Activated CD8-positive, alpha-beta memory T cell treated with anti-CD3 and anti-CD28 coated beads for 36 hours (primary cell): Measurements from ENCODE around the gene PAPLN. TPM values are rescaled to one million over a fixed set of nuclear protein-coding genes. Genes with fewer than 3 reads are reported as not detected.

ENCODE experiments used
- CTCF ChIA-PET: fragments of 350-600 bp; sonication (Branson Sonifier 250); formaldehyde crosslinking; loops from one replicate; lab custom pipeline; 2021; ENCODE audit warnings: antibody characterized with exemption; lab: Charles Lee
- POLR2A ChIA-PET: fragments of 350-600 bp; sonication (Branson Sonifier 250); formaldehyde crosslinking; loops from one replicate; lab custom pipeline; 2021; ENCODE audit warnings: antibody characterized with exemption; lab: Charles Lee
- total RNA-seq, 2 experiments: library from RNA; stranded (reverse); gene quantifications; one replicate each; pipeline ENCODE4 v1.2.3, GENCODE V29; 2021

Gene PAPLN
- total RNA-seq, 2 experiments from 2014 or later = 0.27 to 0.32 TPM

- CTCF ChIA-PET = no interaction called here
- POLR2A ChIA-PET = no interaction called here
These were observed 4.3 kb downstream of the PAPLN start for GRCh38 chr14:73241481-73242165.

- CTCF ChIA-PET = no interaction called here
- POLR2A ChIA-PET = no interaction called here
These were observed 5.1 kb downstream of the PAPLN start for GRCh38 chr14:73242357-73242901.

GRCh38 chr14:73243341-73243740 lies 6.0 kb downstream of the PAPLN start:
- POLR2A ChIA-PET = no interaction called here

GRCh38 chr14:73243748-73244147 lies 6.4 kb downstream of the PAPLN start:
- POLR2A ChIA-PET = no interaction called here
- CTCF ChIA-PET = no interaction called here

More at GRCh38 chr14:73243341-73243740, 6.0 kb downstream of the PAPLN start:
- CTCF ChIA-PET = no interaction called here

DNA sequence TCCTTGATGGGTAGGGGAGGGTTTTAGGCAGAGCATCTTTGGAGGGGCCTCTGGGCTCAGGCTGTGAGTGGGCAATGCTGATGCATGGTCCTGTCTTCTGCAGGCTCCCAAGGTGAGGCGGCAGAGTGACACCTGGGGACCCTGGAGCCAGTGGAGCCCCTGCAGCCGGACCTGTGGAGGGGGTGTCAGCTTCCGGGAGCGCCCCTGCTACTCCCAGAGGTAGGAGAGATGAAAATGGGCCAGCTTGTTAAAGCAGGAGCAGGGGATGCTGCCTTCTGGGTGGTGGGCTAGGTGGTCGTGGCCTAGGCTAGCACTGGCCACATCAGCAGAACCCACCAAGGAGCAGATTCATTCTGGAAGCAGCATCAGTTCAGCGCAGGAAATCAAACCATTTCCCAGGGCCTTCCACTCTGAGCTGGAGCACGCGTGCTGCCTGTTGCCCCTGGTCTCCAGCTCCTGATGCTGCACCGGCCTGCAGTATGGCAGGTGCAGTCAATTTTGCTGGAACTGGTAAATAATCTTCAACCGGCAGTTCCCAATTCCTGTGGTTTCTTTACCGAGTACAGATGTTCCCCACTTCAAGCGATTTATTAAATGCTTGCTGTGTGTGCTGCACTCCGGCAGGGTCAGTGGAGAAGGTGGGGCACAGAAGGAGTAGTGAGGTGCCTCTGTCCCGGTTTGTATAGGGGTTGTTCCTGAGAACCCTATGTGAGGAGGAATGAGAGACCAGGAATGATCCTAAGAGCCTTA lies 7.4 kb downstream of the PAPLN start:
- CTCF ChIA-PET = interaction anchor here (0.6 kb wide), 1 partner anchor 9 kb away, joined by 5 read pairs; no protein-coding TSS in a partner anchor
- POLR2A ChIA-PET = no interaction called here

- ChIA-PET CTCF (no interaction called here), POLR2A (interaction anchor here (0.5 kb wide), 2 partner anchors 49 to 527 kb away, joined by 3 to 5 read pairs; no protein-coding TSS in a partner anchor)
These were observed 8.4 kb downstream of the PAPLN start for GRCh38 chr14:73245480-73246325.

DNA sequence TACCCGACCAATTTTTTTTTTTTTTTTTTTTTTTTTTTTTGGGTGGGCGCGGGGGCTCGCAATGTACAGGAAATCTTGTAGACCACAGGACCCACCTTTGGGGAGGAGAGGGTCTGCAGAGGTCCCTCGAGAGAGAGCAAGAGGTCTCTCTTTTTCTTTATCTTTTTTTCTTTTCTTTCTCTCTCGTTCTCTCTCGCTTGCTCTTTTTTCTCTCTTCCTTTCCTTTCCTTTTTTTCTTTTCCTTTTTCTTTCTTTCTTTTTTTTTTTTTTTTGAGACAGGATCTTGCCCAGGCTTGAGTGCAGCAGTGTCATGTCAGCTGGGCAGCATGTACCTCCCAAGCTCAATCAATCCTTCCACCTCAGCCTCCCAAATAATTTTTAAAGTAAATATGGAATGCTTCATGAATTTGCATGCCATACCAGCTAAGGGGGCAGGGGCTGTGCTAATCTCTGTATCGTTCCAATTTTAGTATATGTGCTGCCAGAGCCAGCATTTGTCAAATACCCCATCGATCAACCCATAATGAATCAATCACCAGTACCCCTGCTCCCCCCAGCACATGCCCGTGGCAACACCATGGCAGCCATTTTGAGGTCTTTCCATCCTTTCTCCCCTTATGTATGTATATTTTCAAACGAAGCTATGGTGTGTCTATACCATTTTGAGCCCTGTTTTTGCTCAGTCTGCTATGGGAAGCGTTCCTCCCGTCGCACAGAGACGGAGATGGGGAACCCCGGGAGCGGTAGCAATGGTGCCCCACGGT lies 9.3 kb downstream of the PAPLN start:
- ChIA-PET CTCF (no interaction called here), POLR2A (interaction anchor here (0.5 to 0.6 kb wide), 3 partner anchors 49 to 526 kb away, joined by 3 to 5 read pairs (median 3); no protein-coding TSS in a partner anchor)

DNA sequence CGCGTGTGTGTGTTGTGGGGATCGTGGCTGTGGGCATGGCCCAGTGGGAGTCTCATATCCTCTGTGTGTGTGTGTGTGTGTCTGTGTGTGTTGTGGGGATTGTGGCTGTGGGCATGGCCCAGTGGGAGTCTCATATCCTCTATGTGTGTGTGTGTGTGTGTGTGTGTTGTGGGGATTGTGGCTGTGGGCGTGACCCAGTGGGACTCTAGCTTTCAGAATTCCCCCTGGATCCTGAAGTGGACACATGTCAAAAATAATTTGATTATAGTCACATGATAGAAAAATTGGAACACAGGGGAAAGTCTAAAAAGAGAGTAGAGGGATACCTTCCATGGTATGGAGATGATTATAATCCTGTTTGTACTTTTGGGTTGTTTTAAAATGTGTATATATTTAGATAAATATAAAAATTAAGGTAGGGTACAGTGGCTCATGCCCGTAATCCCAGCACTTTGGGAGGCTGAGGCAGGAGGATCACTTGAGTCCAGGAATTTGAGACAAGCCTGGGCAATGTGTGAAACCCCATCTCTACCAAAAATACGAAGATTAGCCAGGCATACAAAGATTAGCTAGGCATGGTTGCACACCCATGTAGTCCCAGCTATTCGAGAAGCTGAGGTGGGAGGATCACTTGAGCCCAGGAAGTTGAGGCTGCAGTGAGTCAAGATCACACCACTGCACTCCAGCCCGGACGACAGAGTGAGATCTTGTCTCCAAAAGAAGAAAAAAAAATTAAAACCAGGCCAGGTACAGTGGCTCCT lies 11.0 kb downstream of the PAPLN start:
- ChIA-PET CTCF (no interaction called here), POLR2A (no interaction called here)

DNA sequence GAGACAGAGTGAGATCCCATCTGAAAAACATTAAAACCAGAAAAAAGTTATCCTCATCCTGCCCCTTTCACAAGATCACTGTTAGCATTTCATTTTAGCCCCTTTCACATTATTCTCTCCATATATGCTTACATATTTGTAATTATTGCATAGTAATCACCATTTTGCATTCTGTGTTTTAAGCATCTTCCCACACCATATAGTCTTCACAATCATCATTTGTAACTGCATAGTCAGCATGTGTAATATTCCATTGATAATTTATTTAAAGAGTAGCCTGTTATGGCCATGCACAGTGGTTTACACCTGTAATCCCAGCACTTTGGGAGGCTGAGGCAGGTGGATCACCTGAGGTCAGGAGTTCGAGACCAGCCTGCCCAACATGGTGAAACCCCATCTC lies 11.8 kb downstream of the PAPLN start:
- CTCF ChIA-PET = no interaction called here
- POLR2A ChIA-PET = no interaction called here

DNA sequence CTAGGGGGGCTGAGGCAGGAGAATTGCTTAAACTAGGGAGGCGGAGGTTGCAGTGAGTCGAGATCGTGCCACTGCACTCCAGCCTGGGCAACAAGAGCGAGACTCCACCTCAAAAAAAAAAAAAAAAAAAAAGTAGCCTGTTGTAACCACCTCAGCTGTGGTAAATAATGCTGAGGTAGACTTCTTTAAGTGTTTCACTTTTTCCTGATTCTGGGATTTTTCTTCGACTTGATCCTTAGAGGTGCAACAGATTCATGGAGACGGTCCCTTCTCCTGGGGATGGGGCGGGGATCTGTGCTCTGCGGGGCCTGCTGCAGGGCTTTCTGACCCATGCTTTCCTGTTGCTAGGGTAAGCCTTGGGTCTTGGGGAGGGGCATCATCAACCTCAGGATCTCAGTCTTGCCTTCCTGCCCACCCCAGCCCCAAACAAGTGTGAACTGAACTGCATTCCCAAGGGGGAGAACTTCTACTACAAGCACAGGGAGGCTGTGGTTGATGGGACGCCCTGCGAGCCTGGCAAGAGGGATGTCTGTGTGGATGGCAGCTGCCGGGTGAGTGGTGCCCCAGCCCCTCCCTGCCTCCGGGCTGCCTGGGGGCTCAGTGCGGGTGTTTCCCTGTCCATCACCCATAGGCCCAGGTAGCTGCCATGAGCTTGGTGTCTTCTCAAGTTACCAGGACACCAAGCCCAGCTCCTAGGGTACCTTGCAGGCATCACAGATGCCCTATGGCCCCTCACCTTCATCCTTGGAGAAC lies 12.4 kb downstream of the PAPLN start:
- POLR2A ChIA-PET = no interaction called here
- CTCF ChIA-PET = no interaction called here

DNA sequence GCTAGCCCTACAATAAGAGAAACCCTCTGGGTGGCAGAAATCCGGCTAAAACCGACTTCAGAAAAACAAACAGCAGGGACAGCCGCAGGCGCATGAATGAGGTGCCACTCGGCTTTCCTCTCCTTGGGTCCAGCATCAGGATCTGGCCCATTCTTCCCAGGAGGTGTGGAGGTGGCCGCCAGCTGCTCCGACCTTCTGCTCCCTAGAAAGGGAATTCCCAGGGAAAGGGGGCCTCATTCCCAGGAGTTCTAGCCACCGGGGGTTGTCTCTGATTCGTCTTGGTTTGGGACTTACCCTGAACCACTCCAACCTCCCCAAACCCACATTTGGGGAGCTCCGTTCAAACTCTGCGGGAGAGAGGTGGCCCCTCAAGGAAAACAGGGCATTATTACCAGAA lies 13.0 kb downstream of the PAPLN start:
- CTCF ChIA-PET = no interaction called here
- POLR2A ChIA-PET = no interaction called here

- CTCF ChIA-PET = no interaction called here
These were observed 13.6 kb downstream of the PAPLN start for GRCh38 chr14:73250781-73251500.

DNA sequence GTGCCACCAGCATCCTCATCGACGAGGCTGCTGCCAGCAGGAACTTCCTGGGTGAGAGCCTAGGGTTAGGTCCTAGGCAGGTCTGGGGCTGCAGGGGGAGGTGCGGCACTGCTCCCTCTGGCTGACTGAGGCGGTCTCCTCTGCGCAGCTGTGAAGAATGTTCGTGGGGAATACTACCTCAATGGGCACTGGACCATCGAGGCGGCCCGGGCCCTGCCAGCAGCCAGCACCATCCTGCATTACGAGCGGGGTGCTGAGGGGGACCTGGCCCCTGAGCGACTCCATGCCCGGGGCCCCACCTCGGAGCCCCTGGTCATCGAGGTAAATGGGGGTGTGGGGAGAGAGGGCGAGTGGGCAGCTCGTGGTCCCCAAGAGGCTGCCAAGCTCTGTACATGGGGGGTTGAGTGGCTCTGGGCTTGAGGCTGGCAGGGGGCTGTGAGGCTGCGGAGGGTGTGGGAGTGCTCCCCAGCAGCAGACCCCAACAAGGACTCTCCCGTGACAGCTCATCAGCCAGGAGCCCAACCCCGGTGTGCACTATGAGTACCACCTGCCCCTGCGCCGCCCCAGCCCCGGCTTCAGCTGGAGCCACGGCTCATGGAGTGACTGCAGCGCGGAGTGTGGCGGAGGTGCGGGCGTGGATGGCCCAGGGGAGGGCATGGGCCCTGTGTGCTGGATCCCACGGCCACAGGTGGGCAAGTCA lies 14.4 kb downstream of the PAPLN start:
- ChIA-PET POLR2A (no interaction called here), CTCF (no interaction called here)

More at GRCh38 chr14:73250781-73251500, 13.6 kb downstream of the PAPLN start:
- POLR2A ChIA-PET = no interaction called here

GRCh38 chr14:73252491-73253322 lies 15.4 kb downstream of the PAPLN start:
- ChIA-PET CTCF (no interaction called here), POLR2A (no interaction called here)

- ChIA-PET CTCF (no interaction called here), POLR2A (no interaction called here)
These were observed 16.0 kb downstream of the PAPLN start for GRCh38 chr14:73253323-73253610.

GRCh38 chr14:73253721-73254120 lies 16.4 kb downstream of the PAPLN start:
- POLR2A ChIA-PET = no interaction called here

More at GRCh38 chr14:73253721-73254120, 16.4 kb downstream of the PAPLN start:
- CTCF ChIA-PET = no interaction called here
